IPS-NIHi11 (cell line): ENCODE results near the gene EHMT1.
A peak's percentile ranks its signal among the peaks of the same experiment; 100 is the strongest.
"Not testable (repeated sequence)": the region's sequence is repeated elsewhere in the genome, so short reads cannot be mapped to it uniquely, and the experiment has no call there.

Experiments used
- DNase-seq: peaks from one replicate; pipeline ENCODE4 v3.0.0; 2012; ENCODE audit warnings: mixed read lengths, low spot score

Gene EHMT1

DNA sequence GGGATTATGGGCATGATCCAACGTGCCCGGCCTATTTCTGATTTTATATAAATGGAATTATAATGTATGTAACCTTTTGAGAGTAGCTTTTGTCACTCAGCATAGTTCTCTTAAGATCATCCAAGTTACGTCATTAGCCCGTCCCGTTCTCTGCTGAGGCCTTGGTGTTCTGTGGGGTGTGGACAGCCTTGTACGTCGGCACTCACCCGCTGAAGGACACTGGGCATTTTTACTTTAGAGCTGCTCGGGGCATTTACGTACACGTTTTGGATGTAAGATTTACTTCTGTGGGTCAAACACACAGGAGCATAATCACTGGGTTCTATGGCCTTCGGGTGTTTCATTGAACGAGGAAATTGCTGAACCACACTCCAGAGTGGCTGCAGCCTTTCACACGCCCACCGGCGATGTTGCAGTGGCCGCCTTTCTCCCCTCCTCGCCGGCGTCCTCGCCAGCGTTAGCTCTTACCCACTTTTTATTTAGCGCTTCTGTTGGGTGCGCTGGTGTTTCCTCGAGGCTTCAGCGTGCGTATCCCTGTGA lies 101.8 kb downstream of the EHMT1 start:
- DNase-seq = no peak

DNA sequence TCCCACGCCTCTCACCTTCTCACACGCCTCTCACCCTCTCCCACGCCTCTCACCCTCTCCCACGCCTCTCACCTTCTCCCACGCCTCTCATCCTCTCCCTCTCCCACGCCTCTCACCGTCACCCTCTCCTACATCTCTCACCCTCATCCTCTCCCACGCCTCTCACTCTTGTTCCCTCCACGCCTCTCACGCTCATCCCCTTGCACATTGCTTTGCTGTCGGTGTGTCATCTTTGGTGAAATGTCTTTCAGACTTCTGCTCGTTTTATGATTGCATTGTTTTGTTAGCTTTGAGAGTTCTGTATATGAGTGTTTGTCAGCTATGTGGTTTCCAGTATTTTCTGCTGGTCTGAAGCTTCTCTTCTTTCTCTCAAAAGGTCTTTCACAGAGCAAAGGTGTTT lies 102.7 kb downstream of the EHMT1 start:
- no peak for DNase-seq

DNA sequence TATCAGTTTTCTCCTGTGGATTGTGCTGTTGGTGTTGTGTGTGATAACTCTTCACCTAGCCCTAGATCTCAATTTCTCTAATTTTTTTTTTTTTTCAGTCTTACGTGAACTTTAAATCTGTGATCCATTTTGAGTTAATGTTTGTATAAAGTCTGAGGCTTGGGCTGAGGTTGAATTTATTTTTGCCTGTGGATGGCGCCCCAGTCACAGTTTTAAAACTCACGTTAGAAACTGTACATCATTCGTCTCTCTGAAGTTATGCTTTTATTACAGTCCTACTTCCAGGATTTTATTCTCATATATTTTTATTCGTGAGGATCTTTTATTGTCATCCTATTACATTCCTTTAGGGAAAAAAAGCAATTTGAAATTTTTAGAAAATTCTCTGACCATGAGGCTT lies 103.1 kb downstream of the EHMT1 start:
- no peak for DNase-seq

DNA sequence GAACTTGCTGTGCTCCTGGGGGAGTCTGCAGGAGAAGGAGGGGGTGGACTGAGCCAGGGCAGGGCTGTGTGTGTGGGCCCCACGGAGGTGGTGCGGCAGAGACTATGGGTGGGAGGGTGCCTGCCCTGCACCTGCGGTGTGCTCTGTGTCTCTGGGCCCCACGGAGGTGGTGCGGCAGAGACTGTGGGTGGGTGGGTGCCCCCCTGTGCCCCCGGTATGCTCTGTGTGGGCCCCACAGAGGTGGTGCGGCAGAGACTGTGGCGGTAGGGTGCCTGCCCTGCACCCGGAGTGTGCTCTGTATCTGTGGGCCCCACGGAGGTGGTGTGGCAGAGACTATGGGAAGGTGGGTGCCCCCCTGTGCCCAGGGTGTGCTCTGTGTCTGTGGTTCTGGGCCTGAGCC lies 103.7 kb downstream of the EHMT1 start:
- DNase-seq = no peak

DNA sequence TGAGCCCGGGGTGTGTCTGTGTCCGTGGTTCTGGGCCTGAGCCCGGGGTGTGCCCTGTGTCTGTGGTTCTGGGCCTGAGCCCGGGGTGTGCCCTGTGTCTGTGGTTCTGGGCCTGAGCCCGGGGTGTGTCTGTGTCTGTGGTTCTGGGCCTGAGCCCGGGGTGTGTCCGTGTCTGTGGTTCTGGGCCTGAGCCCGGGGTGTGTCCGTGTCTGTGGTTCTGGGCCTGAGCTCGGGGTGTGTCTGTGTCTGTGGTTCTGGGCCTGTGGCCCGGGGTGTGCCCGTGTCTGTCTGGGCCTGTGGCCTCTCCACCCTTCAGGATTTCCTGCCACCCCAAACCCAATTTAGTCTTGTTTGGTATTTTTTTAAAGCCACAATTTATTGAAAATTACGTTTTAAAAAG lies 104.6 kb downstream of the EHMT1 start:
- not testable (repeated sequence) for DNase-seq

DNA sequence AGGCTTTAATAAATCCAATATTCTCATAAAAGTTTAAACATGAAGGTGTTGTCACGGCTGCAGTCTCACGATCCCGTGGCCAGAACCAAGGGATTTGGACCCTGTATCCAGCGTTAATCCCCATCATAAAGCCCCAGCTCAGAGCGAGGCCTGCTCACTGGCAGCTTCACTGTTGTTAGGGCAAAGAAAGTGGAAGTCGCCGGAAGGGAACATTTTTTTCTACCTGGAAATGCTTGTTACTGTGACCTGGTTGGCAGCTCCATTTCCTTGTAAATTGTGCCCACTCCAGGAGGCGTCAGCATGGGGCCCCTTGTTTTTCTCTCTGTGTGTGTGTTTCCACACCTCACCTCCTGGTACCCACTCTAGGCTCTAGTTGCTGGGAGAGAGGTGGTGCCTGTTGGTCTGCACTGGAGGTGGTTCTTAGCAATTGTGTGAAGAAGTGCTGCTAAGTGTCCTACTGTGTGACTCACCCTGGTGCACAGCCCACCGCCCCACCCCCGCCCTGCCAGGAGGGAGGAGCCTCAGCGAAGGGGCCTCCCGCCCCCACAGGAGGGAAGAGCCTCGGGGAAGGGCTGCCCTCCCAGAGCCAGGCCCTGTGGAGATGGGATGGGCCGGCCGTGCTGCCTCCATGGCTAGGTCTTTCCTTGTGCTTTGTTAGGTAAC lies 105.1 kb downstream of the EHMT1 start:
- DNase-seq = peak; percentile 87

DNA sequence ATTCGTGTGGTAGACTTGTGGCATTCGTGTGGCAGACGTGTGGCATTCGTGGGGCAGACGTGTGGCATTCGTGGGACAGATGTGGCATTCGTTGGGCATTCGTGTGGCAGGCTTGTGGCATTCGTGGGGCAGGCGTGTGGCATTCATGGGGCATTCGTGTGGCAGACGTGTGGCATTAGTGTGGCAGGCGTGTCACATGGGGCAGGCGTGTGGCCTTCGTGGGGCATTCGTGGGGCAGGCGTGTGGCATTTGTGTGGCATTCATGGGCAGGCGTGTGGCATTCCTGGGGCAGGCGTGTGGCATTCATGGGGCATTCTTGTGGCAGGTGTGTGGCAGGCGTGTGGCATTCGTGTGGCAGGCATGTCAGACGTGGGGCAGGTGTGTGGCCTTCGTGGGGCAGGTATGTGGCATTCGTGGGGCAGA lies 106.0 kb downstream of the EHMT1 start:
- DNase-seq = no peak

DNA sequence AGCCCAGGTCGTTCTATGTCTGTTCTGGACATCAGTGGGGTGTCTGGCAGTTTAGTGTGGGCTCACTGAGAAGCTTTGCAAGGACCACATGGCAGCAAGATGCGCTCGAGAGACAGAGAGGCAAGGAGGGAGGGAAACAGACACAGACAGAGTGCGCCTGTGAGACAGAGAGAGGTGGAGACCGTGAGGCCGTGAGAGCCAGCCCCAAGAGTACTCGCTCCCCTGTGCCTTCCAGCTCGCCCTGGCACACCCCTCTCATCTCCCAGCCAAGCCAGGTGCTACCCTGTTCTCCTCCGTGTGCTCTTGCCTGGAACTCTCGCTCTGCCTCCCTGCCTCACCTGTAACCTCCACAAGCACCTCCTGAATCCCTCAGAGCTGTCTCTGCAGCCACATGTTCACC lies 106.8 kb downstream of the EHMT1 start:
- no peak for DNase-seq

DNA sequence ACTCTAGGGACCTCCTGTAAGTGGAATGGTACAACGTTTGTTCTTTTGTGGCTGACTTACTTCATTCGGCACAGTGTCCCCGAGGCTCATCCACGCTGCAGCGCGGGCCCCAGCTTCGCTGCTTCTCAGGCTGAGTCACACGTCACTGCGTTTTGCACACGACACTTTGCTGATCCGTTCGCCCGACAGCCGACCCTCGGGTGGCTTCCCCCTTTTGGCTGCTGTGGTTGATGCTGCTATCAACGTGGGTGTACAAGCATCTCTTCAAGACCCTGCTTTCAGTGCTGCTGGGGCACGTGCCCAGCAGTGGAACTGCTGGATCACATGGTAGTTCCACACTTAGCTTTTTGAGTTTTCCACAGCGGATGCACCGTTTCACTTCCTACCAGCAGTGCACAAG lies 107.5 kb downstream of the EHMT1 start:
- not testable (repeated sequence) for DNase-seq

DNA sequence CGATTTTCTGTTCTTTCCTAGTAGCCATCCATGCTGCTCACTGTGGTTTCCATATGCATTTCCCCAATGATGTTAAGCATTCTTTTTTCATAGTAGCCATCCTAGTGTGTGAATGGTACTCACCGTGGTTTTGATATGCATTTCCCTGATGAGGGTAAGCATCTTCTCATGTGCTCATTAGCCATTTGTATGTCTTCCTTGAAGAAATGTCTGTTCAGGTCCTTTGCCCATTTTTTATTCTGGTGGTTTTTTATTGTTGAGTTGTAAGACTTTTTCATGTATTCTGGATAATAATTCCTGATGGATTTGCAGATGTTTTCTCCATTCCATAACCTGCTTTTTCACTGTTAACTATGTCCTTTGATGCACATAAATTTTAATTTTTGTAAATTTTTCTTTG lies 108.0 kb downstream of the EHMT1 start:
- no peak for DNase-seq

DNA sequence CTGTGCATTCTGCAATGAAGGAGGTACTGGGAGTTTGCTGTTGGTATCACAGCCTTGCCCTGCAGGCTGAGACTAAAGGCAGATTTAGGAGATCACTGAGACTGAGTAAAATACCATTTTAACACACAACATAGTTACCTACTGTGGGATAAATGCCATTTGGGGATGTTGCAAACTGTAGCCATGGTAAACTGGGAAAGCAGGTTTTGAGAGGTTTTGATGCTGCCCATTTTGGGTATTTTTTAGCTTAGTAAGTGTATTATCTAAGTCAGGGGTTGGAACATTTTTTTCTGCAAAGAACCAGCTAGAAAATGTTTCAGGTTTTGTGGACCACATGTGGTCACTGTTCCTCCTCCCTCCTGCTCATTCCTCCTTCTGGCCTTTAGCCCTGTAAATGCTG lies 108.9 kb downstream of the EHMT1 start:
- DNase-seq = no peak

DNA sequence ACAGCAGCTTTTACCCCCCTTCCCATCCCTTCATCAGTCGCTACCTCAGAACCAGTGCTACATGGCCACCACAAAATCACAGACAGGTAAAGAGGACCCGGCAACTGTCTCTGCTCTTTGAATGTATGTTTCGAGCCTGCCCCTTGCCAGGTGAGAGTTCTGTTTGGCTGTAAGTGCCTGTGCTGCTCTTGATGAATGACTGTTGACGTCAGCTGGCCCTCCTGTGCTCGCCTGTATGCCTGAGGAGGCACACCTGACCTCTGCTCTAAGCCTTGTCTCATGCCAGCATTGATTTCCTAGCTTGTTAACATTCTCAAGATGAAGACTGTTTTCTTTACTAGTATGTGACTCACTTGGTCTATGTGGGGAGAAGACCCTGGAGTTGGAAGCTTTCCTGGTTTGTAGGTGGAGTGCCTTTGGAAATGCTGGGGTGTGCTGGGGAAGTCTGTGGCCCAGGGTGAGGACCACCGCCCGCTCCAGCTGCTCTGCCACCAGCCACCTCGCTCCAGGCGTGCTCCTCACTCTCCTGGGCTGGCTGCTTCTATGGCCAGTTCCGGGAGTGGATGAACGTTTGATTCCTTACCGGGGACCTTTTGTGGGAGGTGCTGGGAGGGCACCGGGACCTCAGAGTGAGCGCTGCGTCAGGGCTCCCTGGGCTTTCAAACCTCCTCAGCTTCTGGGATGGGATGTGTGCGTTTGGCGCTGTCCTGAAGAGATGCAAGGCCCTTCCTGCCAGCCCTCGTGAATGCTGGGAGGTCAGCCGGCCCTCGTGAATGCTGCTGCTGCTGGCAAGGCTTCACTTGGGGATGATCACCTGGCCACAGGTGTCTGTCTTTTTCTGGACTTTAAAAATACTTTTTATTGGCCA lies 109.9 kb downstream of the EHMT1 start:
- no peak for DNase-seq

DNA sequence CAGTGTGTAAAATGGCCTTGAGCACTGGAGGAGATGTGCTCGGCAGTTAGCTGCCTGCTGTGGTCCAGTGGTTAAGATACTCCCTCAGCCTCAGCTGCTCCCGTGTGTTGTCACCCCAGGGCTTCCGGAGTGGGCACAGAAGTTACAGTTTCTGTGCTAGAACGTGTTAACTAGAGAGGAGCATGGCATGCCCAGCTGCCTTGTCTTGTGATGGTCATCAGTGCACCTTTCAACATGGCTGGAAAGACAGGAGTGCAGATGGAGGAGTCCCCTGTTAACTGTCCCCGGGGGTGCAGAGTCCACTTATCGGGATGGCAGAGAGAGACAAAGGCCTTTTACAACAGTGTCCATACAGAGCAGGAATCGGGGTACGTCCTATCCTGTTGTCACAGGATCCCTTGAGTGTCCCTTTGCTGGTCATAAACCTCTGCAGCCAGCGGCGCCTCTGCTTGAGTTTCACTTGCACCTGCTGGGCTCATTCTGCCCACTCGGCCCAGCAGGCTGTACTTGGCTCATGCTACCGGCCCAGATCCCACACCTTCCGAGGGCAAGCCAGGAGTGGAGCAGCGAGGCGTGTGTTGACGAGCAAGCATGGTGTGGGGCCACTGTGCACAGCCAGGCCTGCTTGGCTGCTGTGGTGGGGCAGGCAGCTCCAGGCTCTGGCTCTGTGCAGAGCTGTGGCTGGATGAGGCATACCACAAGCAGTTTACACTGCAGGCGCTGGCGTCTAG lies 112.6 kb downstream of the EHMT1 start:
- DNase-seq = no peak

DNA sequence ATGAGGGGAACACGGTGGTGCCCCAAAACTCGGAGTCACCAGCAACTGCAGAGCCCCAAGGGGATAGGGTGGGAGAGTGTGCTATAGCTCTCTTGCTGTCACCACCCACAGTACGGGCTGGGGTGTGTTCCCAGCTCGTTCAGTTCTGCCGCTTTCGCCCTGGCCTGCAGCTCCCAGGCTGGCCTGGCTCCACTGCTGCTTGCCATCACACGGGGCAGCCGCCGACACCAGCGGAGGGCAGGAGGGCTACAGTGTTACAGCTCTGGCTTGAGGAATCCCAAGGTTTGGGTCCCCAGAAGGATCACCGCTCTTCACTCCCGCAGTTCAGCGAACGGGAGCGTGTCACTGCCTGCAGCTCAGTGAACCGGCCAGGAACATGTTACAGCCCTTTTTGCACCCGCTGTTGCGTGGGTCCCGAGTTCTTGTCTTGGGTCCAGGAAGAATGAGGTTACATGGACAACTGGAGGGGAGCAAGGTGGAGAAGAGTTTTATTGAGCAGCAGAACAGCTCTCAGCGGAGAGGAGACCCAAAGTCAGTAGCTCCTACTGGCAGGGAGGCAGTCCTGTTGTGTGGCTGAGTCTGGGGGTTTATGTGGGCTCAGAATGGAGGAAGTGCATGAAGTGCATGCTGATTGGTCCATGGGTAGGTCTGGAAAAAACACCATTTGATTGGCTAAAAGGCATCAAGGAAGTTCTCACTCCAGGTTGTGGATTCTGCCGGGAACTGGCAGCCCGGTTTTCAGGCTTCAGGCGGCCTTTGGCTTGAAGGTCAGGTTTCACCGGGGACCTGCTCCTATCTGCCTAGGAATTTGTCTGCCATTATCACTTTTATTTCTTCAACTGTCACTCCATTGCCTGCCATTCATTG lies 113.4 kb downstream of the EHMT1 start:
- DNase-seq = no peak

DNA sequence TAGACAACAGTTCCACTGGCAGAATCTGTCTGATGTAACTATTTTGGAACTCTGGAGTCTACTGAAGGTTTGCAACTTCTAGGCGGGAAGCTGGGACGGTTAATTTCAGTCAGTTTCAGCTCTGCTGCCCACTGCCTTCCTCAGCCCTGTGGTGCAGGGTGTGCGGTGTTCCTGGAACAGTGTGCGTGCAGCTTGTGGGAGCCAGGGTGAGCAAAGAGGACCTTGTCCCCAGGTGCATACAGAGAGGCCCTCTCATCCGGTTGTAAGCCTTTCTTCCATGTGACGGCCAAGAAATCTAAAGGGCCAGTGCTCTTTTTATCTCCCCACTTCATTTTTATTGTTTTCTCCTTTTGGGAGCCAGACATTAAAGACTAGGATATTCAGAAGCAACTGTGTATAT lies 114.6 kb downstream of the EHMT1 start:
- DNase-seq = no peak

DNA sequence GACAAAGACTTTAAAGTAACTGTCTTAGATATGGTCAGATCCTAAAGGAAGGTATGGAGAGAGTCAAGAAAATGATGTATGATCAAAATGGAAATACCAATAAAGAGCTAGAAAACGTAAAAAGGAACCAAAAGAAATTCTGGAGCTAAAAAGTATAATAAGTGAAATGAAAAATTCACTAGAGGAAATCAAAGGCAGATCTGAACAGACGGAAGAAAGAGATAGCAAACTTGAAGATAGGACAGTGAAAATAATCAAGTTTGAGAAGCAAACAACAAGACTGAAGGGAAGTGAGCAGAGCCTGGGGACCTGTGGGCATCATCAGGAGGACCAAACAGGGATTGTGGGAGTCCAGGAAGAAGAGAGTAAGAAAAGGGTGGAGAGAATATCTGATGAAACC lies 115.4 kb downstream of the EHMT1 start:
- DNase-seq = no peak

DNA sequence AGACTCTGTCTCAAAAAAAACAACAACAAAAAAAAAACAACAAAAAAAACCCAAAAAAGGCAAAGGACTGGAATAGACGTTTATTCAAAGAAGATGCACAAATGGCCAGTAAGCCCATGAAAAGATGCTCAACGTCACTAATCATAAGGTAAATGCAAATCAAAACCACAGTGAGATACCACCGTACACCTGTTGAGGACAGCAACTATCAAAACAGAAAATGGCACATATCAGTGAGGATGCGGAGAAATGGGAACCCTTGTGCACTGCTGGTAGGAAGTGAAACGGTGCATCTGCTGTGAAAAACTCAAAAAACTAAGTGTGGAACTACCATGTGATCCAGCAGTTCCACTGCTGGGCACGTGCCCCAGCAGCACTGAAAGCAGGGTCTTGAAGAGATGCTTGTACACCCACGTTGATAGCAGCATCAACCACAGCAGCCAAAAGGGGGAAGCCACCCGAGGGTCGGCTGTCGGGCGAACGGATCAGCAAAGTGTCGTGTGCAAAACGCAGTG lies 119.4 kb downstream of the EHMT1 start:
- DNase-seq = not testable (repeated sequence)

DNA sequence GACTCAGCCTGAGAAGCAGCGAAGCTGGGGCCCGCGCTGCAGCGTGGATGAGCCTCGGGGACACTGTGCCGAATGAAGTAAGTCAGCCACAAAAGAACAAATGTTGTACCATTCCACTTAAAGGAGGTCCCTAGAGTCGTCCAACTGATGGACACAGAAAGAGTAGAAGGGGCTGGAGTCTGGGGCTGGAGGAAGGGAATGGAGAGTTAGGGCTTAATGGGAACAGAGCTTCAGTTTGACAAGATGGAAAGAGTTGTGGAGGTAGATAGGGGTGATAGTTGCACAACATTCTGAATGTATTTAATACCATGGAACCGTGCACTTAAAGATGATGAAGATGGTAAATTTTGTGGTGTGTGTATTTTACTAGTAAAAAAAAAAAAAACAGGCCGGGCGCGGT lies 119.9 kb downstream of the EHMT1 start:
- DNase-seq = no peak

DNA sequence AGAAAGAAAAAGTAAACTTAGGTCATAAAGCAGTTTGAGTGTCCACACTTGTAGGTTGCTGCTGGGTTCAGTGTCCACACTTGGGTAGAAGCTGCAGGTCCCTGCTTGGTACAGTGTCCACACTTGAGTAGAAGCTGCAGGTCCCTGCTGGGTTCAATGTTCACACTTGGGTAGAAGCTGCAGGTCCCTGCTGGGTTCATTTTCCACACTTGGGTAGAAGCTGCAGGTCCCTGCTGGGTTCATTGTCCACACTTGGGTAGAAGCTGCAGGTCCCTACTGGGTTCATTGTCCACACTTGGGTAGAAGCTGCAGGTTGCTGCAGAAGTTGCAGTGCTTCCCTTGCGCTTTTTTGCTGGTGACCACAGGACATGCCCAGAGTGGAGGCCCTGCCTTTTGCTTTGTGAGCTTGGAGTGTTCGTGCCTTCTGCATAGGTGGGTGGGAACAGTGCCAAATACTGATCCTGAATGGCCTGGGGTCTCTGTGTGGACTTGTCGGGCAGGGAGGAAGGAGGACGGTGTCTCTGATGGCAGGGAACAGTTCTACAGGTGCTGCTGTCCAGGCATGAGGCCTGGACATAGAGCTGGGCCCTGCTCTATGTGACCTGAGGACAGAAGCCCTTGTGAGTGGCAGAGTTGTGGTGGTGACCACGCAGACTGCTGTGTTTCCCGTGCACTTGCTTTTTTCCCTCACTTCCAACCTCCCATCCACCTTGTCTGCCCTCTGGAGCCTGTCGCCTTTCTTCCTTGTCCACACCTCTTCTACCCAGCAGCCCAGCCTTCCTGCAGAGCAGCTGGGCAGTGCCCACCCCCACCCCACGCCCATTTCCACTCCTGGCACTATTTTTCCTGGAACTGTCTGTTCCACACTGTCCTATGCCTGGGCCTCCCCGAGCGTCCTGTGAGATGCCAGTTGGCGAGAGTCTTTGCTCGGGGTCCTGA lies 120.8 kb downstream of the EHMT1 start:
- no peak for DNase-seq

DNA sequence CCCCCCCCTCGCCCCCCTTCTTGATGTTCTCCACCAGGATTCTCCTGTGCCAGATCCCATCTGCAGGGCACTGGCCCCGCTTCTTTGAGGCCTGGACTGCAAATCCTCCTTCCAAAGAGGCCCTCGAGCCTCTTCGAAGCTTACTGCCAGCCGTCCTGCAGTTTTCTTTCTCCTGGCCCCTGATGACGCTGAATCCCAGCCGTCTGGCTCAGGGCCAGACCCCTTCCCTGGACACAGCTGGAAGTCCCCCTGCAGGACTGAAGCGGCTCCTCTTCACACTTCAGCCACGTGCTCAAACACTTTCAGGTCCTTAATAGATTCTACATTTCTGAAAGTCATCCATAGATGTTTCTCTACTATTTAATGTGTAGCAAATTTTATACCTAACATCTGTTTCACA lies 121.5 kb downstream of the EHMT1 start:
- DNase-seq = peak; percentile 55
